Measurements from ENCODE around the gene SEMA3G. TPM values are rescaled to one million over a fixed set of nuclear protein-coding genes. Genes with fewer than 3 reads are reported as not detected.

The SEMA3G gene
- total RNA-seq, 1 experiment from 2014 or later = 0.32 TPM

DNA sequence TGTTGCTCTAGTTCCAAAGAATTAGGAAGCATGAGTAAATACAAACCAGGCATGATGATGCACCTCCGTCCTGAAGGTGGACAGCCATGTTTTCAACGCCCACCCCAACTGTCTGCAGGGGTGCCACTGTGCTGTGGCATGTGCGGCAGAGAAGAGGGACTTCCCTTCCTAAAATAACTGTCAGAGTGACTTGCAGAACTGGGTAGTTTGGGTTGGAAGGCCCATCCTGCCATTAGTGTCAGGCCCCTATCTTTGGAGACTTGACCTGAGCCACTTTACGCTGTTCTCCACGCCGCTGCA, 32.8 kb upstream of the SEMA3G start:
- Histone ChIP-seq H3K27me3 (replicated peaks; ENCODE audit: control insufficient read depth, insufficient read depth, low read length) (no peaks in the 10 kb centered on the region), H3K4me1 (no peaks in the 10 kb centered on the region), H3K36me3 (ENCODE audit: control insufficient read depth, insufficient read depth, low read length) (peaks cover 4% of the 10 kb centered on the region), H3K9me3 (no peaks in the 10 kb centered on the region), H3K4me3 (ENCODE audit: low read depth, low read length) (no peak overlapping the region)
- TF ChIP-seq, protein P1, sequence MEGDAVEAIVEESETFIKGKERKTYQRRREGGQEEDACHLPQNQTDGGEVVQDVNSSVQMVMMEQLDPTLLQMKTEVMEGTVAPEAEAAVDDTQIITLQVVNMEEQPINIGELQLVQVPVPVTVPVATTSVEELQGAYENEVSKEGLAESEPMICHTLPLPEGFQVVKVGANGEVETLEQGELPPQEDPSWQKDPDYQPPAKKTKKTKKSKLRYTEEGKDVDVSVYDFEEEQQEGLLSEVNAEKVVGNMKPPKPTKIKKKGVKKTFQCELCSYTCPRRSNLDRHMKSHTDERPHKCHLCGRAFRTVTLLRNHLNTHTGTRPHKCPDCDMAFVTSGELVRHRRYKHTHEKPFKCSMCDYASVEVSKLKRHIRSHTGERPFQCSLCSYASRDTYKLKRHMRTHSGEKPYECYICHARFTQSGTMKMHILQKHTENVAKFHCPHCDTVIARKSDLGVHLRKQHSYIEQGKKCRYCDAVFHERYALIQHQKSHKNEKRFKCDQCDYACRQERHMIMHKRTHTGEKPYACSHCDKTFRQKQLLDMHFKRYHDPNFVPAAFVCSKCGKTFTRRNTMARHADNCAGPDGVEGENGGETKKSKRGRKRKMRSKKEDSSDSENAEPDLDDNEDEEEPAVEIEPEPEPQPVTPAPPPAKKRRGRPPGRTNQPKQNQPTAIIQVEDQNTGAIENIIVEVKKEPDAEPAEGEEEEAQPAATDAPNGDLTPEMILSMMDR (IDR thresholded peaks at IDR 0.05; ENCODE audit: insufficient read depth in 1 of 2, low read depth in 1 of 2, low read length in 1 of 2, severe bottlenecking in 1 of 2, unreplicated experiment in 1 of 2) = no peak
- Mint-ChIP-seq H3K9me3 (ENCODE audit: unreplicated experiment) (no peaks in the 10 kb centered on the region), H3K4me3 (ENCODE audit: unreplicated experiment) (no peak overlapping the region), H3K4me1 (ENCODE audit: low read depth, unreplicated experiment) (no peaks in the 10 kb centered on the region), H3K36me3 (ENCODE audit: insufficient read depth, unreplicated experiment) (peaks cover 53% of the 10 kb centered on the region), H3K27ac (ENCODE audit: unreplicated experiment) (no peak overlapping the region), H3K27me3 (ENCODE audit: insufficient read depth, unreplicated experiment) (no peaks in the 10 kb centered on the region)
- intact Hi-C loops (cut with micrococcal nuclease; ENCODE audit: unreplicated experiment) = no loop called here
- no TSS peak for BruUV-seq (replicated peaks)
- no peak for DNase-seq
- ChIA-PET POLR2A (no interaction called here), CTCF (no interaction called here)

- Histone ChIP-seq H3K4me3 (ENCODE audit: low read depth, low read length) (no peak overlapping the region), H3K9me3 (no peaks in the 10 kb centered on the region), H3K27me3 (replicated peaks; ENCODE audit: control insufficient read depth, insufficient read depth, low read length) (no peaks in the 10 kb centered on the region), H3K36me3 (ENCODE audit: control insufficient read depth, insufficient read depth, low read length) (peaks cover 5% of the 10 kb centered on the region), H3K4me1 (no peaks in the 10 kb centered on the region)
- no TSS peak for BruUV-seq (replicated peaks)
- TF ChIP-seq, protein P1 (IDR thresholded peaks at IDR 0.05; ENCODE audit: insufficient read depth in 1 of 2, low read depth in 1 of 2, low read length in 1 of 2, severe bottlenecking in 1 of 2, unreplicated experiment in 1 of 2) = no peak
- Mint-ChIP-seq H3K27ac (ENCODE audit: unreplicated experiment) (no peak overlapping the region), H3K27me3 (ENCODE audit: insufficient read depth, unreplicated experiment) (no peaks in the 10 kb centered on the region), H3K36me3 (ENCODE audit: insufficient read depth, unreplicated experiment) (peaks cover 53% of the 10 kb centered on the region), H3K4me1 (ENCODE audit: low read depth, unreplicated experiment) (no peaks in the 10 kb centered on the region), H3K9me3 (ENCODE audit: unreplicated experiment) (no peaks in the 10 kb centered on the region), H3K4me3 (ENCODE audit: unreplicated experiment) (no peak overlapping the region)
- intact Hi-C loops (cut with micrococcal nuclease; ENCODE audit: unreplicated experiment) = no loop called here
- POLR2A ChIA-PET = no interaction called here
- CTCF ChIA-PET = no interaction called here
- no peak for DNase-seq
Observed at GRCh38 chr3:52477076-52477795, 32.3 kb upstream of the SEMA3G start.

DNA sequence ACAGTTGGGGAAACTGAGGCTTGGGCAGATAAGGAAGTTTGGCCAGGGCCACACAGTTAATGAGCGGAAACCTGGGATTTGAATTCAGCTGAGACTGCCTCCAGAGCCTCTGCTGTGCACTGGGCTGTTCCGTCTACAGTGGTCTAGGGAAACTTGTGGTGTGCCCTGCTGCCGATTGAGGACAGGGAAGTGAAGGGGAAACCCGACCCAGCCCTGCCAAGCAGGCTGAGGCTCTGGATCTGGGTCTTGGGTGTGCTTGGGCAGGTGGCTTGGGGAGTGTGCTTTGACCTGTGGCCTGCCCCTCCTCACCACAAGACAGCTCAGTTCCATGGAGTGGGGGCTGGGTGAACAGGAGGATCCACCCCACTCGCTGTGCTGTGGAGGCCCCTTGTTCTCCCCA, 28.1 kb upstream of the SEMA3G start:
- no peak overlapping the region for H3K27ac Mint-ChIP-seq (ENCODE audit: unreplicated experiment)
- peaks cover 56% of the 10 kb centered on the region for H3K36me3 Mint-ChIP-seq (ENCODE audit: insufficient read depth, unreplicated experiment)
- H3K4me3 ChIP-seq (ENCODE audit: low read depth, low read length) = no peak overlapping the region
- H3K4me3 Mint-ChIP-seq (ENCODE audit: unreplicated experiment) = no peak overlapping the region
- CTCF ChIA-PET = no interaction called here
- POLR2A ChIA-PET = no interaction called here
- no peaks in the 10 kb centered on the region for H3K9me3 ChIP-seq
- BruUV-seq (replicated peaks) = no TSS peak
- H3K4me1 Mint-ChIP-seq (ENCODE audit: low read depth, unreplicated experiment) = no peaks in the 10 kb centered on the region
- no peaks in the 10 kb centered on the region for H3K27me3 Mint-ChIP-seq (ENCODE audit: insufficient read depth, unreplicated experiment)
- no peaks in the 10 kb centered on the region for H3K27me3 ChIP-seq (replicated peaks; ENCODE audit: control insufficient read depth, insufficient read depth, low read length)
- no peaks in the 10 kb centered on the region for H3K9me3 Mint-ChIP-seq (ENCODE audit: unreplicated experiment)
- DNase-seq = no peak
- TF ChIP-seq, protein P1 (IDR thresholded peaks at IDR 0.05; ENCODE audit: insufficient read depth in 1 of 2, low read depth in 1 of 2, low read length in 1 of 2, severe bottlenecking in 1 of 2, unreplicated experiment in 1 of 2) = no peak
- H3K36me3 ChIP-seq (ENCODE audit: control insufficient read depth, insufficient read depth, low read length) = peaks cover 6% of the 10 kb centered on the region
- intact Hi-C loops (cut with micrococcal nuclease; ENCODE audit: unreplicated experiment) = no loop called here
- H3K4me1 ChIP-seq = no peaks in the 10 kb centered on the region
